Upper lobe of left lung (tissue), 4 donors: ENCODE data around the gene NBAS.

Experiments used
- EP300 ChIP-seq, 4 donors: sonication (generic); formaldehyde crosslinking; IDR thresholded peaks; one replicate each; pipeline ENCODE4 v1.5.1; 2017; ENCODE audit warnings: antibody characterized with exemption in 4 of 4, control low read depth in 2 of 4
- POLR2A ChIP-seq, 4 donors: fragments of 450-650 bp; IDR thresholded peaks; one replicate each; pipeline ENCODE4 v1.5.1; 2016 to 2017; ENCODE audit warnings: antibody characterized with exemption in 4 of 4, mild to moderate bottlenecking in 2 of 4
- POLR2AphosphoS5 ChIP-seq, 2 donors: sonication (generic); formaldehyde crosslinking; IDR thresholded peaks; one replicate each; pipeline ENCODE4 v1.5.1; 2017; ENCODE audit warnings: antibody characterized with exemption in 2 of 2
- TF ChIP-seq, protein P1 (sequence below), 6 experiments: fragments of 450-650 bp in 4 of 6; fragments of 200-600 bp in 2 of 6; sonication (generic) in 2 of 6; IDR thresholded peaks; one replicate each; pipeline ENCODE4 v1.5.1; 2016 to 2019; ENCODE audit warnings: antibody characterized with exemption in 6 of 6

DNA sequence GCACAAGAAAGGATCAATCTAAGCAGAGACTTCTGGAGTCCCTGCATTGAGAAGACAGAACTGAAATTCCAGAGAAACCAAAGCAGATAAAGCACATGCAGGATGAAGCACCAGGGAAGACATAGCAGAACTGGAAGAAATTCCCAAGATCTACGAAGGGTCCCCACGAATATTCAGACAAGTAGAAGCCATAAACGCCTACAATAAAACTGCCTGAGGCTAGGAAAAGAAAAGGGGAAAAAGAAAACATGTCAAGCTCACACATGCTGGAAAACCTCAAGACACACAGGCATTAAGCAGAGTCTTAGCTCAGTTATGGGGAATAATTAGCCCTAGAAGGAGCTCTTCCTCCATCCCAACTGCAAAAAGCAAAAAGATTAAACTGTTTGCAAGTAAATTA is 171.2 kb downstream of the NBAS start:
- TF ChIP-seq POLR2AphosphoS5 (IDR thresholded peaks at IDR 0.05) (no peak), POLR2A (IDR thresholded peaks at IDR 0.05) (no peak), EP300 (IDR thresholded peaks at IDR 0.05) (no peak)
- TF ChIP-seq, protein P1, sequence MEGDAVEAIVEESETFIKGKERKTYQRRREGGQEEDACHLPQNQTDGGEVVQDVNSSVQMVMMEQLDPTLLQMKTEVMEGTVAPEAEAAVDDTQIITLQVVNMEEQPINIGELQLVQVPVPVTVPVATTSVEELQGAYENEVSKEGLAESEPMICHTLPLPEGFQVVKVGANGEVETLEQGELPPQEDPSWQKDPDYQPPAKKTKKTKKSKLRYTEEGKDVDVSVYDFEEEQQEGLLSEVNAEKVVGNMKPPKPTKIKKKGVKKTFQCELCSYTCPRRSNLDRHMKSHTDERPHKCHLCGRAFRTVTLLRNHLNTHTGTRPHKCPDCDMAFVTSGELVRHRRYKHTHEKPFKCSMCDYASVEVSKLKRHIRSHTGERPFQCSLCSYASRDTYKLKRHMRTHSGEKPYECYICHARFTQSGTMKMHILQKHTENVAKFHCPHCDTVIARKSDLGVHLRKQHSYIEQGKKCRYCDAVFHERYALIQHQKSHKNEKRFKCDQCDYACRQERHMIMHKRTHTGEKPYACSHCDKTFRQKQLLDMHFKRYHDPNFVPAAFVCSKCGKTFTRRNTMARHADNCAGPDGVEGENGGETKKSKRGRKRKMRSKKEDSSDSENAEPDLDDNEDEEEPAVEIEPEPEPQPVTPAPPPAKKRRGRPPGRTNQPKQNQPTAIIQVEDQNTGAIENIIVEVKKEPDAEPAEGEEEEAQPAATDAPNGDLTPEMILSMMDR (IDR thresholded peaks at IDR 0.05) = no peak
